Natural killer cell treated with Interleukin-12 subunit alpha and Interleukin-12 subunit beta and Interleukin-15 and Interleukin-18, amount 100 ng/mL, for 72 hours (primary cell): ENCODE data around the gene SLAIN2. TPM values are rescaled to one million over a fixed set of nuclear protein-coding genes. Genes with fewer than 3 reads are reported as not detected.
"Not testable (repeated sequence)": the region's sequence is repeated elsewhere in the genome, so short reads cannot be mapped to it uniquely, and the experiment has no call there.

Experiments used
- ATAC-seq, 2 donors: fragments of 150-1000 bp; cut with Tn5 transposase in 1 of 2; sonication (Bioruptor Pico), chemical (Tn5 transposase) in 1 of 2; 2 replicates each; pipeline ENCODE4 v1.10.0; 2021
- DNase-seq: peaks from one replicate; pipeline ENCODE4 v3.0.0; 2022; ENCODE audit warnings: low spot score
- H3K27ac Mint-ChIP-seq, 2 donors: 1 replicate in 1 of 2; 2 replicates in 1 of 2; pipeline ENCODE4 v1.8.0; 2022; ENCODE audit warnings: mixed read lengths in 2 of 2, mild to moderate bottlenecking in 1 of 2, moderate library complexity in 1 of 2
- H3K27me3 Mint-ChIP-seq, 2 donors: 1 replicate in 1 of 2; 2 replicates in 1 of 2; pipeline ENCODE4 v1.8.0; 2022; ENCODE audit warnings: mixed read lengths in 2 of 2
- H3K36me3 Mint-ChIP-seq: one replicate; pipeline ENCODE4 v1.8.0; 2022; ENCODE audit warnings: mixed read lengths
- H3K4me1 Mint-ChIP-seq, 2 donors: 1 replicate in 1 of 2; 2 replicates in 1 of 2; pipeline ENCODE4 v1.8.0; 2022; ENCODE audit warnings: low read depth in 2 of 2, mixed read lengths in 2 of 2, mild to moderate bottlenecking in 1 of 2
- H3K4me3 Mint-ChIP-seq: one replicate; pipeline ENCODE4 v1.8.0; 2022; ENCODE audit warnings: mixed read lengths
- H3K9me3 Mint-ChIP-seq: 2 replicates; pipeline ENCODE4 v1.8.0; 2022; ENCODE audit warnings: mixed read lengths
- total RNA-seq, 2 donors: library from RNA; stranded (reverse); gene quantifications; one replicate each; pipeline ENCODE4 v1.2.3, GENCODE V29; 2022

SLAIN2 gene
- total RNA-seq, 2 donors from 2014 or later, result 42.4 to 89.3 TPM

GRCh38 chr4:48403358-48403757 is 62.0 kb downstream of the SLAIN2 start:
- Mint-ChIP-seq H3K27ac (no peak overlapping the region), H3K4me1 (peaks cover 33 to 41% of the 10 kb centered on the region in 2 donors), H3K36me3 (peaks cover 6% of the 10 kb centered on the region), H3K9me3 (no peaks in the 10 kb centered on the region), H3K27me3 (no peaks in the 10 kb centered on the region), H3K4me3 (no peak overlapping the region)
- DNase-seq, result no peak
- ATAC-seq, result peak in 1 of 2 donors; percentile 20

- no peak overlapping the region for H3K27ac Mint-ChIP-seq
- no peak overlapping the region for H3K4me3 Mint-ChIP-seq
- no peaks in the 10 kb centered on the region for H3K27me3 Mint-ChIP-seq
- H3K36me3 Mint-ChIP-seq, result peaks cover 6% of the 10 kb centered on the region
- peaks cover 33 to 41% of the 10 kb centered on the region in 2 donors for H3K4me1 Mint-ChIP-seq
- no peaks in the 10 kb centered on the region for H3K9me3 Mint-ChIP-seq
- peak in 1 of 2 donors; percentile 9 for ATAC-seq
- DNase-seq, result no peak
Measured at GRCh38 chr4:48403779-48404178, 62.5 kb downstream of the SLAIN2 start.

GRCh38 chr4:48405924-48406323 is 64.6 kb downstream of the SLAIN2 start:
- ATAC-seq (no peak), DNase-seq (no peak)
- Mint-ChIP-seq H3K36me3 (peaks cover 6% of the 10 kb centered on the region), H3K27me3 (no peaks in the 10 kb centered on the region), H3K4me3 (no peak overlapping the region), H3K9me3 (no peaks in the 10 kb centered on the region), H3K4me1 (peaks cover 25 to 31% of the 10 kb centered on the region in 2 donors), H3K27ac (no peak overlapping the region)

GRCh38 chr4:48409203-48409602 is 67.9 kb downstream of the SLAIN2 start:
- no peak for ATAC-seq

DNA sequence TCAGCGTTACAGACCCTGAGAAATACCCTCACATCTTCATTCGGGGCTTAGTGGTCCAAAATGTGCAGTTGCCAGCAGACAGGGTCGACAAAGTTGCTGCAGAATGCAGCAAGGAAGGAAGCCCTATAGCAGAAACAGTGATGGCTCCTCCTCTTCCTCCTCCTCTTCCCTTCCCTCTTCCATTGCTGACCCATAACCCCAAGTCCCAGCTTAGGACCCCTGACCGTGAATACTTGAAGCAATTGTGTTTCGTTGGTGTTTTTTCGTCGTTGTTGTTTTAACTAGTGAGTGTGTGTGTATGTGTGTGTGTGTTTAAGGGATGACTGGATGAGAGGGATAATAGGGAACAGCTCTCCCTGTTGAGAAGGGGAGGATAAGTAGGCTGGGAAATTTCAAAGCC is 69.5 kb downstream of the SLAIN2 start:
- H3K4me3 Mint-ChIP-seq, result no peak overlapping the region
- DNase-seq, result no peak
- peaks cover 4 to 8% of the 10 kb centered on the region in 2 donors for H3K4me1 Mint-ChIP-seq
- no peak overlapping the region for H3K27ac Mint-ChIP-seq
- H3K36me3 Mint-ChIP-seq, result no peaks in the 10 kb centered on the region
- no peaks in the 10 kb centered on the region for H3K27me3 Mint-ChIP-seq
- no peaks in the 10 kb centered on the region for H3K9me3 Mint-ChIP-seq
- no peak for ATAC-seq

More at GRCh38 chr4:48409203-48409602, 67.9 kb downstream of the SLAIN2 start:
- H3K27ac Mint-ChIP-seq, result no peak overlapping the region
- DNase-seq, result no peak
- peaks cover 6% of the 10 kb centered on the region for H3K36me3 Mint-ChIP-seq
- H3K27me3 Mint-ChIP-seq, result no peaks in the 10 kb centered on the region
- peaks cover 10 to 12% of the 10 kb centered on the region in 2 donors for H3K4me1 Mint-ChIP-seq
- no peaks in the 10 kb centered on the region for H3K9me3 Mint-ChIP-seq
- H3K4me3 Mint-ChIP-seq, result no peak overlapping the region

- peaks cover 3 to 5% of the 10 kb centered on the region in 2 donors for H3K4me1 Mint-ChIP-seq
- H3K4me3 Mint-ChIP-seq, result no peak overlapping the region
- no peak overlapping the region for H3K27ac Mint-ChIP-seq
- DNase-seq, result no peak
- ATAC-seq, result no peak
- H3K27me3 Mint-ChIP-seq, result no peaks in the 10 kb centered on the region
- H3K36me3 Mint-ChIP-seq, result peaks cover 18% of the 10 kb centered on the region
- H3K9me3 Mint-ChIP-seq, result no peaks in the 10 kb centered on the region
Measured at GRCh38 chr4:48420144-48420543, 78.8 kb downstream of the SLAIN2 start.

- no peak overlapping the region for H3K4me3 Mint-ChIP-seq
- H3K36me3 Mint-ChIP-seq, result peaks cover 18% of the 10 kb centered on the region
- H3K27me3 Mint-ChIP-seq, result no peaks in the 10 kb centered on the region
- no peak for DNase-seq
- H3K27ac Mint-ChIP-seq, result no peak overlapping the region
- ATAC-seq, result no peak
- H3K4me1 Mint-ChIP-seq, result peaks cover 3 to 5% of the 10 kb centered on the region in 2 donors
- H3K9me3 Mint-ChIP-seq, result no peaks in the 10 kb centered on the region
Measured at GRCh38 chr4:48421101-48421500, 79.8 kb downstream of the SLAIN2 start.

- no peaks in the 10 kb centered on the region for H3K36me3 Mint-ChIP-seq
- H3K4me1 Mint-ChIP-seq, result peaks cover 14 to 16% of the 10 kb centered on the region in 2 donors
- no peak overlapping the region for H3K27ac Mint-ChIP-seq
- H3K27me3 Mint-ChIP-seq, result no peaks in the 10 kb centered on the region
- H3K4me3 Mint-ChIP-seq, result no peak overlapping the region
- ATAC-seq, result no peak
- no peaks in the 10 kb centered on the region for H3K9me3 Mint-ChIP-seq
- DNase-seq, result no peak
Measured at GRCh38 chr4:48428926-48429325, 87.6 kb downstream of the SLAIN2 start.

DNA sequence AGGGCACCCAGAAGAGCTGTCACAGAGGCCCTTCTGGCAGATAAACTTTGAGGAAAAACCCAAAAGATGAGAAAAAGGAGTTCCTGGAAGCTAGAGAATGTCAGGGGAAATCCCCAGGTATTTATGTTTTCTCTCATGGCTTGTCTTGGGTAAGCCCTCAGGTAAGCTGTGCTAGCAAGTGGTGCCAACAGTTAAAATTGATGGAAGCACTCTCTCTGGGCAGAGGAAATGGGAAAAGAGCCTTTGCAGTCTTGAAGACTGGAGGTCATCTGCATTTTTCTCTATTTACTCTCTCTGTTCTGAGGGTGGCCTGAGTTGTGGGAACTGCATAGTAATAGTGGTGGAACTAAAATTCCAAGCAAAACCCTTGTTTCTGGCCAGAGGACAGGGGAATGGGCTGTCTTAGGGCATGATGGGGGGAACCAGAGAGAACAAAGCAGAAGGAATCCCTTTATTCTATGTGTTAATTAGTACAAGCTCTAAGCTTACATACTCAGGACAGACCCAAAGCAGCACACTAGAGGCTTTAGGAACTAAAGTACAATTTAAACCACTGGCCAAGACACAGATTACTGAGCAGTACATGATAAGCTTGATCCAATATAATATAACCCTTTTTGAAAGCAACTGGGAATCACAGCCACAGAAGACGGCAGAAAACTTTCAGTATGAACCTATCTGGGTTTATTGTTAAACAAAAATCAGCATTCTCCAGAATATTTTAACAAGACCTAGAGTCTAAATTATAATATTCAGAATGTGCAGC is 88.6 kb downstream of the SLAIN2 start:
- no peaks in the 10 kb centered on the region for H3K9me3 Mint-ChIP-seq
- no peak overlapping the region for H3K4me3 Mint-ChIP-seq
- no peak for DNase-seq
- ATAC-seq, result no peak
- H3K36me3 Mint-ChIP-seq, result no peaks in the 10 kb centered on the region
- H3K27me3 Mint-ChIP-seq, result no peaks in the 10 kb centered on the region
- H3K4me1 Mint-ChIP-seq, result peaks cover 14 to 16% of the 10 kb centered on the region in 2 donors
- H3K27ac Mint-ChIP-seq, result no peak overlapping the region

DNA sequence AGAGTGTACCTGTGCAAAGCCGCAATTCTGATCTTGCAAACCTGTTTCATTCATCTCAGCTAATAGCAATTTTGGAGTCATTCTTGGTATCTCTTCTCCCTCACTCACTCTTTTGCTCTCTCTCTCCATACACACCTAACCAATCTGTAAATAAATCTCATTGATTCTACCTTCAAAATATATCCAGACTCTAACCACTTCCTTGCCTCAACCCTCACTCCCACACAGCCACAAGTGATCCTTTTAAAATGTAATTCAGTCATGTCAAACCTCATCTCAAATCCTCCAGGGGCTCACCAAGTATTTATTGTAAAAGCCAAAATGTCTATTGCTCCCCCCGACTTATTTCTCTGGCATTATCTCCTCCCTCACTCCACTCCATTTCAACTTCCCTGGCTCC is 90.1 kb downstream of the SLAIN2 start:
- Mint-ChIP-seq H3K9me3 (no peaks in the 10 kb centered on the region), H3K27ac (no peak overlapping the region), H3K4me1 (peaks cover 14 to 16% of the 10 kb centered on the region in 2 donors), H3K4me3 (no peak overlapping the region), H3K27me3 (no peaks in the 10 kb centered on the region), H3K36me3 (no peaks in the 10 kb centered on the region)
- DNase-seq, result no peak
- ATAC-seq, result no peak

DNA sequence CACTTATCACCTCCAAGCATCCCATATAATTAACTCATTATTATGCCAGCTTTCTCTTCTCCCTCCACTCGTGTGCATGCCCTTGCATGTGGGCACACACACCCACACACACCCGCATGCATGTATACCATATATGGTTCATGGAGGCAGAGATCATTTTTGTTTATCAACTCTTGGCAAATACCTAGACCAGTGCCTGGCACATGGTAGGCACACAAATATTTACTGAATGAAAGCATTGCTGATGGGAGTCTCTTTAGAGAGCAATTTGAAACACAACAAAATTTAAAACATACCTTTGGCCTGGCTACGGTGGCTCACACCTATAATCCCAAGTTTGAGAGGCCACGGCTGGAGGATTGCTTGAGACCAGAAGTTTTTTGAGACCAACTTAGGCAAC is 90.7 kb downstream of the SLAIN2 start:
- Mint-ChIP-seq H3K27me3 (no peaks in the 10 kb centered on the region), H3K9me3 (no peaks in the 10 kb centered on the region), H3K4me1 (peaks cover 14 to 16% of the 10 kb centered on the region in 2 donors), H3K27ac (no peak overlapping the region), H3K4me3 (no peak overlapping the region), H3K36me3 (no peaks in the 10 kb centered on the region)
- ATAC-seq, result no peak
- DNase-seq, result no peak

DNA sequence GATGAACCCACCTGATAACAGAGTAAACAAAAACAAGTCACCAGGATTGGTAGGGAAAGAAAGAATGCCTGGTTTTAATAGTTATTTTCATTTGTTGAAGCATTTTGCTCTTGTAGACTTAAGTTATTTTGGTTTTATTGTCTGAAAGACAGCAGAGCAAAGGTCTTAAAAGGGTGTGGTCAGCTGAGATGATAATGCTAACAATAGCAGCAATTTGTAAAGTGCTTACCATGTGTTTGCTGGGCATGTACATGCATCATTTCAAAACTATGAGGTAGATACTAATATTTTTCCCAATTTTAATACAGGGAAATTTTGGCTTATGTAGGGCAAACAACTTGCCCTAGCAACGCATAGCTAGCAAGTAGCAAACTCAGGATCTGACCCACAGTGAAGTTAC is 95.0 kb downstream of the SLAIN2 start:
- DNase-seq (no peak), ATAC-seq (no peak)
- Mint-ChIP-seq H3K36me3 (no peaks in the 10 kb centered on the region), H3K9me3 (no peaks in the 10 kb centered on the region), H3K27me3 (peaks cover 5 to 8% of the 10 kb centered on the region in 2 donors), H3K4me1 (peaks cover 7 to 8% of the 10 kb centered on the region in 2 donors), H3K4me3 (no peak overlapping the region), H3K27ac (no peak overlapping the region)

DNA sequence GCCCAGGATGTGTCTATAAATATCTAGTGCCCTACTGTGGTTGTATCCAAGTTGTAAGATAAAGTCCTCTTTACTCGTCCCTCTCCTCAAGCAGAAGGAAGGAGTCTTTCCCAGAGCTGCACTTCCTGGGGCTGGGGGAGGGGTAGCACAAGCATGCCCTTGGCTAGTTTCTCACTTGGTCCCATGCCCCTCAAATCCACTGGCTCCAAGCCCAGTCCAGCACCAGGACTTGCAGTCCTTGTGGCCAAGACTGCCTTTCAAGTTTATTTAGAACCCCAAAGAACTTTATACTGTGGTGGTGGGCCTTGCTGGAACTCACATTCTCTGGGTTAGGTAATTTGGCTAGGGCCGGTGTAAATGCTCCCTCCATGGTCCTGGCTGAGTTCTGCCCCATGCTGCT is 98.7 kb downstream of the SLAIN2 start:
- ATAC-seq, result no peak
- no peak overlapping the region for H3K4me3 Mint-ChIP-seq
- no peak for DNase-seq
- no peak overlapping the region for H3K27ac Mint-ChIP-seq
- H3K27me3 Mint-ChIP-seq, result peaks cover 5 to 11% of the 10 kb centered on the region in 2 donors
- no peaks in the 10 kb centered on the region for H3K9me3 Mint-ChIP-seq
- H3K4me1 Mint-ChIP-seq, result no peaks in the 10 kb centered on the region
- no peaks in the 10 kb centered on the region for H3K36me3 Mint-ChIP-seq

DNA sequence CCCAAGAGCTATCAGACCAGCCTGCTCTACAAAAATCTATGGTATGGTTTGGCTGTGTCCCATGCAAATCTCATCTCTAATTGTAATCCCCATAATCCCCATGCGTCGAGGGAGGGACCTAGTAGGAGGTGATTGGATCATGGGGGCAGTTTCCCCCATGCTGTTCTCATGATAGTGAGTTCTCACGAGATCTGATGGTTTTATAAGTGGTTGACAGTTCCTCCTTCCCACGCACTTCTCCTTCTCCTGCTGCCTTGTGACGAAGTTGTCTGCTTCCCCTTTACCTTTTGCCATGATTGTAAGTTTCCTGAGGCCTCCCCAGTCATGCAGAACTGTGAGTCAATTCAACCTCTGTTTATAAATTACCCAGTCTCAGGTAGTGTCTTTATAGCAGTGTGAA is 99.6 kb downstream of the SLAIN2 start:
- H3K27ac Mint-ChIP-seq, H3K4me1 Mint-ChIP-seq, H3K9me3 Mint-ChIP-seq, DNase-seq, H3K4me3 Mint-ChIP-seq, H3K36me3 Mint-ChIP-seq, ATAC-seq: not testable (repeated sequence)
- H3K27me3 Mint-ChIP-seq, result peaks cover 5 to 11% of the 10 kb centered on the region in 2 donors

DNA sequence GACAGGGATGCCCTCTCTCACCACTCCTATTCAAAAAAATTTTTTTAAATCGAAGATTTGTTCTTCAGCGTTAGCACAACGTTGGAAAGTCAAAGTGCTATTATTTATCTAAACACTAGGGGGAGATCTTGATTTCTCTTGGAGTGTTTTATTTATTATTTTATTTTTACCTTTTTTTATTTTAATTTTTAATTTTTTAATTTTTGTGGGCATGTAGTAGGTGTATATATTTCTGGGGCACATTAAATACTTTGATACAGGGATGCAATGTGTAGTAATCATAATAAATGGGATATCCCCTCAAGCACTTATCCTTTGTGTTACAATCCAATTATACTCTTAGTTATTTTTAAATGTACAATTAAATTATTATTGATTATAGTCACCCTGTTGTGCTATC is 104.4 kb downstream of the SLAIN2 start:
- Mint-ChIP-seq H3K27ac (no peak overlapping the region), H3K4me1 (no peaks in the 10 kb centered on the region), H3K9me3 (no peaks in the 10 kb centered on the region), H3K27me3 (peaks cover 5 to 6% of the 10 kb centered on the region in 2 donors), H3K36me3 (no peaks in the 10 kb centered on the region), H3K4me3 (no peak overlapping the region)
- ATAC-seq (no peak), DNase-seq (no peak)
